Testis (tissue), 2 donors: ENCODE data around the gene CYTH4.

Experiments
- CTCF ChIP-seq, 3 experiments: fragments of 450-650 bp in 2 of 3; fragments of 200-600 bp in 1 of 3; sonication (generic) in 1 of 3; IDR thresholded peaks; one replicate each; pipeline ENCODE4 v1.5.1; 2016 to 2019; ENCODE audit warnings: antibody characterized with exemption in 3 of 3, mild to moderate bottlenecking in 2 of 3, moderate library complexity in 1 of 3
- POLR2A ChIP-seq: fragments of 450-650 bp; IDR thresholded peaks from one replicate; pipeline ENCODE4 v1.6.1; 2017; ENCODE audit warnings: antibody characterized with exemption, mild to moderate bottlenecking, moderate library complexity

GRCh38 chr22:37244114-37244921 is 38.0 kb upstream of the CYTH4 start, which contains the start of gene RAC2:
- no peak for TF ChIP-seq CTCF (IDR thresholded peaks at IDR 0.05)
- TF ChIP-seq POLR2A = no peak
